Forelimb muscle (tissue), 1 donor: Measurements from ENCODE around the gene ADGRE2. TPM values are rescaled to one million over a fixed set of nuclear protein-coding genes. Genes with fewer than 3 reads are reported as not detected.
"Not testable (repeated sequence)": the region's sequence is repeated elsewhere in the genome, so short reads cannot be mapped to it uniquely, and the experiment has no call there.

Experiments
- DNase-seq: peaks from one replicate; pipeline ENCODE4 v3.0.0-alpha.2; 2013; ENCODE audit warnings: low read depth
- polyA plus RNA-seq: library from polyadenylated mRNA; unstranded; fragments of 120-200 nt; gene quantifications from one replicate; pipeline ENCODE4 v1.2.1, GENCODE V29; 2013; ENCODE audit not compliant: insufficient read length

ADGRE2 gene
- polyA plus RNA-seq, 1 donor = 0.51 TPM

- DNase-seq = no peak
Measured at GRCh38 chr19:14779151-14779550, 791 bp upstream of the ADGRE2 start.

GRCh38 chr19:14777645-14778044, 715 bp downstream of the ADGRE2 start:
- DNase-seq = not testable (repeated sequence)

GRCh38 chr19:14775869-14776586, 2.3 kb downstream of the ADGRE2 start:
- no peak for DNase-seq

- DNase-seq = not testable (repeated sequence)
Measured at GRCh38 chr19:14775326-14775725, 3.0 kb downstream of the ADGRE2 start.

GRCh38 chr19:14774373-14774772, 4.0 kb downstream of the ADGRE2 start:
- DNase-seq = no peak

GRCh38 chr19:14773722-14774121, 4.6 kb downstream of the ADGRE2 start:
- DNase-seq = not testable (repeated sequence)

GRCh38 chr19:14772995-14773394, 5.4 kb downstream of the ADGRE2 start:
- DNase-seq = no peak

- no peak for DNase-seq
Measured at GRCh38 chr19:14772467-14772866, 5.9 kb downstream of the ADGRE2 start.

GRCh38 chr19:14770944-14771839, 7.2 kb downstream of the ADGRE2 start:
- DNase-seq = no peak

GRCh38 chr19:14770136-14770535, 8.2 kb downstream of the ADGRE2 start:
- no peak for DNase-seq

GRCh38 chr19:14769201-14769600, 9.2 kb downstream of the ADGRE2 start:
- DNase-seq = no peak

GRCh38 chr19:14768001-14768400, 10.4 kb downstream of the ADGRE2 start:
- DNase-seq = no peak

GRCh38 chr19:14767466-14767971, 10.8 kb downstream of the ADGRE2 start:
- DNase-seq = no peak

GRCh38 chr19:14765841-14766240, 12.5 kb downstream of the ADGRE2 start:
- DNase-seq = not testable (repeated sequence)

GRCh38 chr19:14765403-14765802, 13.0 kb downstream of the ADGRE2 start:
- DNase-seq = not testable (repeated sequence)

- no peak for DNase-seq
Measured at GRCh38 chr19:14764401-14764800, 14.0 kb downstream of the ADGRE2 start.

- no peak for DNase-seq
Measured at GRCh38 chr19:14763497-14764145, 14.7 kb downstream of the ADGRE2 start.

GRCh38 chr19:14762111-14762510, 16.2 kb downstream of the ADGRE2 start:
- no peak for DNase-seq

- DNase-seq = no peak
Measured at GRCh38 chr19:14761607-14762006, 16.8 kb downstream of the ADGRE2 start.

GRCh38 chr19:14758816-14759215, 19.5 kb downstream of the ADGRE2 start:
- no peak for DNase-seq

GRCh38 chr19:14748601-14749000, 29.8 kb downstream of the ADGRE2 start:
- DNase-seq = no peak

GRCh38 chr19:14746886-14747285, 31.5 kb downstream of the ADGRE2 start:
- DNase-seq = no peak
